ENCODE results near the gene PRPS1L1. TPM values are rescaled to one million over a fixed set of nuclear protein-coding genes. Genes with fewer than 3 reads are reported as not detected.

PRPS1L1 gene
- total and polyA plus RNA-seq, 10 of the 15 experiments (the other 5 are each of a cell fraction or from before 2014, with no cell fraction given): not detected

DNA sequence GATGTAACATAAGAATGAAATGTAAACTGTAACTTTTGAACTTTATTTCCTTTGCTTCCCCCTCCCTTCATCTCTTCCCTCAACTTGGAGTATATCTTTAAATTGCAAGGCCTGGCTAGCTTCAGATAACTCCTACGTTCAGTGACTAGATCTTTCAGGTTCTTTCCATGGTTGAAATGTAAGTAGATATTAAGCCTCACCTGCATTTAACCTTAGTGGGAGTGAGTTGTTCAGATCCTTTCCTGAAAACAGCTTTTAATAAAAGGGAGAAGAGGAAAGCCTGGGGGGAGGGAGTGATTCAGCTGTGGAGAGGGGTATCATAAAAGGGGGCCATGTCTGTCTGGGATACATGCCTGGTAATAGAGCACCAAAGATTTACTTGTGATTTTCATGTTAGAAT lies 19.0 kb upstream of the PRPS1L1 start:
- no peaks in the 10 kb centered on the region for H3K79me2 ChIP-seq (ENCODE audit: control insufficient read depth, insufficient read depth, low read length)
- in situ Hi-C loops (cut with MboI) (no loop called here), intact Hi-C loops (cut with micrococcal nuclease; ENCODE audit: unreplicated experiment) (no loop called here)
- H3K27me3 ChIP-seq (replicated peaks in 1 of 2; ENCODE audit: control insufficient read depth in 2 of 2, insufficient read depth in 2 of 2, low read length in 1 of 2): no peaks in the 10 kb centered on the region
- ChIA-PET RAD21 (ENCODE audit: unreplicated experiment) (no interaction called here), POLR2A (no interaction called here), CTCF (interaction anchor here (1.1 to 1.3 kb wide), 2 partner anchors 13 to 277 kb away, joined by 3 read pairs; no protein-coding TSS in a partner anchor), SMC1A (ENCODE audit: uncharacterized antibody, unreplicated experiment) (interaction anchor here (1.8 kb wide), 1 partner anchor 22 kb away, joined by 4 read pairs; no protein-coding TSS in a partner anchor)
- H3K9me3 ChIP-seq (replicated peaks; ENCODE audit: control insufficient read depth, insufficient read depth, low read length): no peaks in the 10 kb centered on the region
- no peak overlapping the region for H3K4me2 ChIP-seq (ENCODE audit: control insufficient read depth, insufficient read depth)
- no peaks in the 10 kb centered on the region for H4K20me1 ChIP-seq (ENCODE audit: control insufficient read depth, insufficient read depth)
- FAIRE-seq: no peak
- H3K4me3 ChIP-seq: no peak overlapping the region
- H2AFZ ChIP-seq (ENCODE audit: control insufficient read depth, low read depth, low read length): no peak overlapping the region
- no peak for DNase-seq (ENCODE audit: low read depth, low spot score)
- no peaks in the 10 kb centered on the region for H3K36me3 ChIP-seq (ENCODE audit: control insufficient read depth in 2 of 2, insufficient read depth in 2 of 2, low read length in 1 of 2)
- no peak overlapping the region for H3K9ac ChIP-seq (ENCODE audit: control insufficient read depth, insufficient read depth, low read length)
- WGBS (ENCODE audit: insufficient coverage, insufficient replicate concordance, low lambda C conversion rate, missing lambda C conversion rate): 0% methylated on average over 1 of the region's 1 CpG
- BruUV-seq (replicated peaks): no TSS peak
- no peak overlapping the region for H3K27ac ChIP-seq (ENCODE audit: control insufficient read depth, insufficient read depth)
- H3K4me1 ChIP-seq (ENCODE audit: control insufficient read depth, insufficient read depth, low read length): no peaks in the 10 kb centered on the region
- ATAC-seq: no peak
- TF ChIP-seq, protein P1, sequence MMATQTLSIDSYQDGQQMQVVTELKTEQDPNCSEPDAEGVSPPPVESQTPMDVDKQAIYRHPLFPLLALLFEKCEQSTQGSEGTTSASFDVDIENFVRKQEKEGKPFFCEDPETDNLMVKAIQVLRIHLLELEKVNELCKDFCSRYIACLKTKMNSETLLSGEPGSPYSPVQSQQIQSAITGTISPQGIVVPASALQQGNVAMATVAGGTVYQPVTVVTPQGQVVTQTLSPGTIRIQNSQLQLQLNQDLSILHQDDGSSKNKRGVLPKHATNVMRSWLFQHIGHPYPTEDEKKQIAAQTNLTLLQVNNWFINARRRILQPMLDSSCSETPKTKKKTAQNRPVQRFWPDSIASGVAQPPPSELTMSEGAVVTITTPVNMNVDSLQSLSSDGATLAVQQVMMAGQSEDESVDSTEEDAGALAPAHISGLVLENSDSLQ (IDR thresholded peaks at IDR 0.05): no peak
- TF ChIP-seq EP300 (IDR thresholded peaks at IDR 0.05; ENCODE audit: borderline replicate concordance in 1 of 2, control insufficient read depth in 1 of 2, low read depth in 2 of 2, low read length in 2 of 2) (no peak), NR2C1 (IDR thresholded peaks at IDR 0.05) (no peak), ZNF207 (IDR thresholded peaks at IDR 0.05; ENCODE audit: borderline replicate concordance) (no peak), ZZZ3 (IDR thresholded peaks at IDR 0.05; ENCODE audit: control insufficient read depth, insufficient read length, low read depth) (no peak), BACH1 (IDR thresholded peaks at IDR 0.05; ENCODE audit: borderline replicate concordance) (no peak), EZH2 (IDR thresholded peaks at IDR 0.05; ENCODE audit: borderline replicate concordance, control insufficient read depth, low read depth, low read length) (no peak), USF2 (IDR thresholded peaks at IDR 0.05; ENCODE audit: borderline replicate concordance, low read depth, low read length) (no peak), GABPA (IDR thresholded peaks at IDR 0.05; ENCODE audit: low read depth) (no peak), SKIL (IDR thresholded peaks at IDR 0.05; ENCODE audit: low read depth, poor library complexity, severe bottlenecking) (no peak), IRF3 (IDR thresholded peaks at IDR 0.05) (no peak), CBFB (IDR thresholded peaks at IDR 0.05; ENCODE audit: low read depth) (no peak), PAX5 (IDR thresholded peaks at IDR 0.05; ENCODE audit: borderline replicate concordance, low read depth, low read length) (no peak), ZBTB4 (CRISPR knock-in tag; IDR thresholded peaks at IDR 0.05) (no peak)
